GM21390 (cell line): Measurements from ENCODE around the gene B3GNT3.

Source experiments
- ATAC-seq: cut with Tn5 transposase; IDR thresholded peaks from one replicate; pipeline ENCODE4 v1.9.1; 2021; ENCODE audit not compliant: unreplicated experiment

The B3GNT3 gene

GRCh38 chr19:17832443-17833208 is 37.7 kb downstream of the B3GNT3 start:
- ATAC-seq: no peak

- ATAC-seq: no peak
These were observed 39.6 kb downstream of the B3GNT3 start for GRCh38 chr19:17834350-17835181.

GRCh38 chr19:17835182-17836006 is 40.5 kb downstream of the B3GNT3 start:
- no peak for ATAC-seq

GRCh38 chr19:17836530-17836929 is 41.6 kb downstream of the B3GNT3 start:
- no peak for ATAC-seq

GRCh38 chr19:17837972-17838371 is 43.0 kb downstream of the B3GNT3 start:
- ATAC-seq: no peak

- no peak for ATAC-seq
These were observed 45.1 kb downstream of the B3GNT3 start for GRCh38 chr19:17840019-17840418.

GRCh38 chr19:17841371-17841809 is 46.5 kb downstream of the B3GNT3 start:
- ATAC-seq: no peak

GRCh38 chr19:17841810-17842662 is 47.1 kb downstream of the B3GNT3 start:
- ATAC-seq: no peak

- no peak for ATAC-seq
These were observed 47.8 kb downstream of the B3GNT3 start for GRCh38 chr19:17842663-17843291.

GRCh38 chr19:17843292-17843827 is 48.4 kb downstream of the B3GNT3 start:
- no peak for ATAC-seq

GRCh38 chr19:17843908-17844490 is 49.1 kb downstream of the B3GNT3 start:
- ATAC-seq: no peak

- no peak for ATAC-seq
These were observed 51.2 kb downstream of the B3GNT3 start for GRCh38 chr19:17846146-17846545.

- peak; percentile 53 for ATAC-seq
These were observed 52.8 kb downstream of the B3GNT3 start, which contains the start of gene JAK3 for GRCh38 chr19:17847538-17848366. Gene JAK3, minus strand, starts transcription at chr19:17847982. Its CDS starts 3,565 bp downstream, at chr19:17844417.

GRCh38 chr19:17848595-17849292 is 53.8 kb downstream of the B3GNT3 start:
- no peak for ATAC-seq

GRCh38 chr19:17854061-17854460 is 59.1 kb downstream of the B3GNT3 start:
- ATAC-seq: no peak

GRCh38 chr19:17855280-17856152 is 60.6 kb downstream of the B3GNT3 start:
- no peak for ATAC-seq
